ENCODE data around the gene DTWD1.
"Not testable (repeated sequence)": the region's sequence is repeated elsewhere in the genome, so short reads cannot be mapped to it uniquely, and the experiment has no call there.

The DTWD1 gene, protein sequence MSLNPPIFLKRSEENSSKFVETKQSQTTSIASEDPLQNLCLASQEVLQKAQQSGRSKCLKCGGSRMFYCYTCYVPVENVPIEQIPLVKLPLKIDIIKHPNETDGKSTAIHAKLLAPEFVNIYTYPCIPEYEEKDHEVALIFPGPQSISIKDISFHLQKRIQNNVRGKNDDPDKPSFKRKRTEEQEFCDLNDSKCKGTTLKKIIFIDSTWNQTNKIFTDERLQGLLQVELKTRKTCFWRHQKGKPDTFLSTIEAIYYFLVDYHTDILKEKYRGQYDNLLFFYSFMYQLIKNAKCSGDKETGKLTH

DNA sequence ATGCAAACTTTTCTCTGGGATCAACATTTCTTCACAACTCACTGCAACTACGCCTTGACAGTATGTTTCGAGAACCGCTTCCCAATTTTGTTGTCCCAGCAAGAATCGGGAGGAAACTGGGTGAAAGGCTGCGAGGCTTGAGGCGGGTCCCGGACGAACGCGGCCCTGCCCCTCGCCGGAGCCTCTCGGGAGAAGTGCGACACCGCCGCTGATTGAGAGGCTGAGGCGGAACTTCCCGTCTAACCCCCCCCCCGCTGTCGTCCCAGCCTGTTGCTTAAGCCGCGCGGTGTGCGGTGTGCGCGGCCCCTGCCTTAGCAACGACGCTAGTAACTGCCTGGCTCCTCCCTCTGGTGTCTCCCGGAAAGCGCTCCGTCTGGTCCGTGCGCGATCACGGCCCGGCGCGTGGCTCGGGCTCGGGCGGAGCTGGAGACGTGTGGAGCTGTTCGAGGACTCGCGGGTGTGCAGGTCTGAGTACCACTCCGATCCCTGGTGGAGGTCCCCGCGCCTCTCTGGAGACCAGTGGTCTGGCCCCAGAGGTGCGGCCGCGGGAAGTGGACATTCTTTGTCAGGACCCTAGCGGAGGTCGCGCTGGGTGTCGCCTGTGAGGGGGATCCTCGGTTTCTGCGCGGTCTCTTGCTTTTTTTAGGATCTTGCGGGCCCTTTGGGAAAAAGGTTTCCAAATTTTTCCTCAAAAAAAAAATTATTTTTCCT, at the start of gene DTWD1, which contains the start of gene FAM227B:
Gene DTWD1 (plus strand): TSS at position 391 of the 711 bp plus-strand sequence. CDS start 4,120 bp downstream, outside the sequence.
Gene FAM227B (minus strand): TSS at position 161 of the 711 bp plus-strand sequence. CDS start 5,647 bp downstream, outside the sequence.
- DNase-seq: peak; percentile 76

DNA sequence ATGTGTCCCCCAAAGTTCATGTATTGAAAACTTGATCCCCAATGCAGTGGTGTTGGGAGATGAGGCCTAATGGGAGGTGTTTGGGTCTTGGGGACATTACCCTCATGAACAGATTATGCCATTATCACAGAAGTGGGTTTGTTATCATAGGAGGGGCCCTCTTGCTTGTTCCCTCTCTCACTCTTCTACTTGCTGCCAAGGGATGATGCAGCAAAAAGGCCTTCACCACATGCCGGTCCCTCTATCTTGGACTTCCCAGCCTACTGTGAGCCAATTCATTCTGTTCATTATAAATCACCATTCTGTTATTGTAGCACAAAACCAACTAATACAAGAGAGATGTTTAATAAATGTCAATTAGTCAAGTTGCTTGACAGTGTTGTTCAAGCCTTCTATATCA, 47.4 kb upstream of the DTWD1 start:
- DNase-seq: no peak

DNA sequence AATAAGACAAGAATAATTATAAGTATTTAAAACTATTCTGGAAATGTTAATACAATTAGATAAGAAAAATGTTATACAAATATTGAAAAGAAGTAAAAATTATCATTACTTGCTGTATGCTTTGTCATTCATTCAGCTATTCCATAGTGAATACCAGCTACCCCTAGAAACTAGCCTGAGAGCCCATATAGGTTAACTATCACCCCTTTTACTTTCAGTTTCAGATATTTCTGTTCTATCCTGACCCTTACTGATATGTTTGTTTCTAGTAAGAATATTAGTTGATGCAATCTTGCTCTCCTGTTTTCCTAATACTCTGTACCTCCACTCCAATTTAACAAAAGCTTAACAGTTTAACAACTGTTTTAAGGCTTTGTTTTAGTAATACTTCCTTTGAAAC, 31.8 kb upstream of the DTWD1 start:
- no peak for DNase-seq

DNA sequence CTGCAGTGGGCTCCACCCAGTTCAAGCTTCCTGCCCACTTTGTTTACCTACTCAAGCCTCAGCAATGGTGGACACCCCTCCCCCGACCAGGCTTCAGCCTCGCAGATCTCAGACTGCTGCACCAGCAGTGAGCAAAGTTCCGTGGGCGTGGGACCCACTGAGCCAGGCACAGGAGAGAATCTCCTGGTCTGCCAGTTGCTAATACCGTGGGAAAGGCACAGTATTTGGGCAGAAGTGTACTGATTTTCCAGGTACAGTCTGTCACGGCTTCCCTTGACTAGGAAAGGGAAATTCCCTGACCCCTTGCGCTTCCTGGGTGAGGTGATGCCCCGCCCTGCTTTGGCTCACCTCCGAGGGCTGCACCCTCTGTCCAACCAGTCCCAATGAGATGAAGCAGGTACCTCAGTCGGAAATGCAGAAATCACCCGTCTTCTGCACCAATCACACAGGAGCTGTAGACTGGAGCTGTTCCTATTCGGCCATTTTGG, 28.0 kb upstream of the DTWD1 start:
- not testable (repeated sequence) for DNase-seq

DNA sequence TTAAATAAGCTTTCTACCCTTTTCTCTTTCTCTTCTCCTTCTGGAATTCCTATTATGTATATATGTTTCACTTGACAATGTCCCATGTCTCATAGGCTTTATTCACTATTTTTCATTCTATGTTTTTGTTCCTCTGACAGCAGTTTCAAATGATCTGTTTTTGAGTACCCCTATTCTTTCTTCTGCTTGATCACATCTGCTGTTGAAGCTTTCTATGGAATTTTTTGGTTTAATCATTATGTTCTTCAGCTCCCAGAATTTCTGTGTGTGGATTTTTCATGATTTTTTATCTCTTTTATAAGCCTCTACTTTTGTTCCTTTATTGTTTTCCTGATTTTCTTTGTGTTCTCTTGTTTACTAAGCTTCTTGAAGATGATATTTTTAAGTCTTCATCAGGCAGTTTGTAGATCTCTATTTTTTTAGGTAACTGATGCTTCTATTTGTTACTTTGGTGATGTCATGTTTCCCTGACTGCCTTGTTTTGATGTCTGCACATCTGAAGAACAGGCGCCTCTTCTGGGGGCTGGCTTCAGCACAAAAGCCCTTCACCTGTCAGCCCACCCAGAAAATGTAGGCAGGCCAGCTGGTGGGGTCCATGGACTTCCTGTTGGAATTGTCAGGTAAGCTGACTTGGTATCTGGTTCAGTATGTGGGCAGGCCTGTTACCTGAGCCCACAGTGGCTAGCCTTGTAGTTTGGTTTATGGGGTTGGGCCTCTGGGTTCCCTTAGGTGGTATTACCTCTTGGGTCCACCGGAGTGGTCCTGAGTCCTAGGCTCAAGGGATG, 16.0 kb upstream of the DTWD1 start:
- DNase-seq: no peak

DNA sequence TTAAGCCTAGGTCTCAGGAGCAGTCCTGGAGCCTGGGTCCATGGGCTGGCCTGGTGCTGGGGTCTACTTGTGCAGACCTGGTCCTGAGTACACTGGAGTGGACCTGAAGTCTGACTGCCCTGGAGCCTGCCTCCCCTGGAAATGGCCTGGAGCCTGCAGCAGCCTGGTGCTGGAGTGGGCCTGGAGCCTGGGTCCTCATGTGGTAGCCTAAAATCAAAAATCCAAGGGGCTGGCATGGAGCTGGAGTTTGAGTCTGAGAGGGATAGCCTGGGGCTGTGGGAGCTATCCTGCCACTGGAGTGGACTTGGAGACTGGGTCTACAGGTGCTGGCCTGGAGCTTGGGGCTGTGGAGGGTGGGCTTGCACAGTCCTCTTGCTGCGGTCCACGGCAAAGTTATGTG, 15.3 kb upstream of the DTWD1 start:
- DNase-seq: no peak

DNA sequence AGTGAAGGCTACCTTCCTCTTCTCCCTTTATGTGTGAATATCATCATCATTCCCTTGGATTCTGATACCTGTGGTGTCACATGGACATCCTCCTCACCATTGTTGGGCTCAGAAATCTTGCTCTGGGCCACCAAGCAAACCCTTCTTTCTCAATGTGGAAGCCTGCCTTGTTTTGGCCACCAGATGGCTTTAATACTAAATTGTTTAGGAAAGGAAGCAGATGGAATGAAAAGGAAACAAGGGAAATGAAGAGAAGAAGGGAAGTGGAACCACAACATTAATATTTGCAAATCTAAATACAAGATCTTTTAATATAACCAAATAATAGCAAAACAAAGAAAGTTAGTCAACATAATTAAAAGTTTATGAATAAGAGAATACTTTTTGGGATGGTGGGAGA, 14.3 kb upstream of the DTWD1 start:
- no peak for DNase-seq

DNA sequence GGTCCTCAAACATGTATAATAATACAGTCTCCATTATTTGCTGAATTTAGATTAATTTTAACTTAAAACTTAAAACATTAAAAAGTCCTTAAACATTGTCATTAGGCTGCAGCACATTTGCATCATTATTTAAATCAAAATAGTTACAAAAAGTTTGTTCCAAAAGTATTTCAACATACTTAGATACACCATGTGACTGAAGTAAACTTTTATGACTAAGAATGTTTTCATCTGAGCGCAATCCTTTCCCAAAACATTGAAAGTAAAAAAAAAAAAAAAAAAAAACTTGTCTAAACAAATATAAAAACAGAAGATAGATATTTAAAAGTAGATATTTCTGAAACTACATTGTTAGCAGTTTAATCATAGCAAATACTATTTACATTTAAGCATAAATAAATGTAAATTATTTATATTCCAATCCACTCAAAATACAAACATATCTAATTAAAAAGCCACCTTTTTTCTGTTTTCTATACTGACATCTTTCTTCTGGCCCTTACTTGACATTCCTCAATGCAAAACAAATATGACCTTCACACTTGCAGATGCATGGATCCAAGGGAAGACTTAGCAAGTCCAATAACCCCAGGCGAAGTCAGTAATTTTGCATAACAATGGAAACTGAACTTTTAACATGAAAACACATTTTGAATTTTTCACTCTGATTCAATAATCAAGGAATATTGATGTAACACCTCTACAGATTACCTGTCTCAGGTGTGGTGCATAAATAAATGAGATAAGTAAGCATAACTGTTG, 10.5 kb upstream of the DTWD1 start:
- DNase-seq: no peak

DNA sequence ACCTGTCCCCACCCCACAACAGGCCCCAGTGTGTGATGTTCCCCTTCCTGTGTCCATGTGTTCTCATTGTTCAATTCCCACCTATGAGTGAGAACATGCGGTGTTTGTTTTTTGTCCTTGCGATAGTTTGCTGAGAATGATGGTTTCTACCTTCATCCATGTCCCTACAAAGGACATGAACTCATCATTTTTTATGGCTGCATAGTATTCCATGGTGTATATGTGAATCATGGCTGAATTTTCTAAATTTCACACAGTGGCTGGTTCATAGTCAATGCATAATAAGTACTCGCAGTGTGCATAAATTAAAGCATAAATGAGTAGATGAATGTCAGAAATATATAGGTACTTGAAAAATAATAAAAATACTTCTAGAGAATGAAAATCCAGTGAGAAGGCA, 8.6 kb upstream of the DTWD1 start:
- DNase-seq: not testable (repeated sequence)

DNA sequence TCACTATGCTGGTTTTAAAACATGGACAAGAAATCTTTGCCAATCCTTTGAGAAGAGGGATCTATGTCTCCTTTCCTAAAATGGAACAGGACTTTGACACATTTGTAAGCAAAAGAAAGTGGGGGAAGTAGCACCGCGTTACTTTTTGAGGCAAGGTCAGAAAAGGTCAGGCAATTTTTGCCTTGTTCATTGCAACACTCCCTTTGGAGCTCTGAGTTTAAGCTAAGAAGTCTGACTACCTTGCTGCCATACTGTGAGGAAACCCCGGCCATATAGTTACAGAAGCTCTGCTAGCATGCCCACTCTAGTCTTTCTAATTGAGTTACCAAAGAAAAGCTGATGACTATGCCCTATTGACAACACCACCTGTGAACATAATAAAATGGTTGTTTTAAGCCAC, 1.6 kb upstream of the DTWD1 start:
- DNase-seq: no peak

DNA sequence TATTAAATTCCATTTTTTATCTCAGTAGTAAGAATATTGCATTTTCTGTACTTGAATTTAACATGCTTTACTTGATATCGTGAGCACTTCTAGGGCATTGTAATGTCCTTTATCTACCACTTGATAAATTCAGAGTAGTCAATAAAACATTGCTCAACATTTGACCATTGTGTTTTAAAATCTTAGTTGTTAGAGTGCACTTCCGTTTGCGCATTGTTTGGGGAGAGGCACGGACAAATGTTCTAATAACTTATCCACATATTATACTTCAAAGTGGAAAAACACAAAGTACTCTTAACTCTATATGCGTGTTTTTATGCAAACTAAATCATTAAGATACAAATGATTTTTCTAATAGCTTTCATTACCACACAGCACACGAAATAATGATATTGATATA, 649 bp upstream of the DTWD1 start:
- DNase-seq: no peak

DNA sequence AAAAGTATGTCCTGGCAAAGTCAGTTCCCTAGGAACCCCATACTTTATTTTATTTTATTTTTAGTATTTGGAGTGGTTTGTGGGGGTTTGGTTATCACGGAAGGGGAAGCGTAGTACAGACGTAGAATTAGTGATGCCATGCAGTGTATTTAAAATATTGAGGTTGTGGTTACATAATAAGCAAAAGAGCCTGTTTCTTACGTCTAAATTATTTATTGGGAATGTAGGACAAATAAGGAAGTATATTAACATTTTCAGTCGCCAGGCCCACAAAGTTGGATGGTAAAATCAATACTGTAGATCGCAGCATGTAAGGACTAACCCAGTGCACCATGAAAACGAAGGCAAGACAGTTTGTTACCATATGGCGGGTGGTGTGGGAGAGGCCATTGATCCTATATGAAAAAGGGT, 558 bp downstream of the DTWD1 start:
- DNase-seq: no peak

DNA sequence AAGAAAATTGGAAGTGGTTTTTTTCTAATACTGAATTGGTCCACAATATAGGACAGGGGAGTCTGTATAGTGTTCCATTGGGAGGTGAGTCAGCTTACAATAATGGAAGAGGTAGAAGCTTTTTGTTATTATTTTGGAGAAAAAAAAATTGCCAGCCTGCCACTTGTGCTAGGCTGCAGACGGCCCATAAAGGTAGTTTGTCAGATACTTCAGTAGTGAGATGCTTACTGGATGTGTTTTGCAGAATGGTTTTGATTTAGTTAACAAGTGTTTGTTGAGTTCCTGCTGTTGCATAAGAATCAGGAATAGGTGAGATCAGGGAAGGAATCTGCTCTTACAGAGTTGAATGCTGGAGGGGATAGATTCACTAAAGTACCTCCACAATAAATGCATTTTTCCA, 1.0 kb downstream of the DTWD1 start:
- no peak for DNase-seq

DNA sequence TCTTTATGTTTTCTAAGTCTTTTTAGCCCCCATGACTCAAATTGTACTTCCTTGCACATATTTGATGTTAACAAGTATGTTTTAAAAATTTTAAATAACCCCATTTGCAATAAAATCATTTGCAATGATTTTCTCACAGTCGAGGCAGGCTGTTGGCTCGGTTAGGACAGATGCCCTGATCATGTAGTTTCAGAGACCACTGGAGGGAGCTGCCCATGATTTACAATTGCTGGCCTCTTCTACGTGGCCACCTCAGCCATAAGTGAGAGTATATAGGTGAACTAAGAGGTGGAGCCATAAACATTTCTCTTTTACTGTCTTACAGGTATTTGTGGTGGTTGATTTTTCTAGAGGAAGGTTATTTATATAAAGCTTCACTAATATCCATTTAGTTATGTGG, 1.7 kb downstream of the DTWD1 start:
- no peak for DNase-seq

DNA sequence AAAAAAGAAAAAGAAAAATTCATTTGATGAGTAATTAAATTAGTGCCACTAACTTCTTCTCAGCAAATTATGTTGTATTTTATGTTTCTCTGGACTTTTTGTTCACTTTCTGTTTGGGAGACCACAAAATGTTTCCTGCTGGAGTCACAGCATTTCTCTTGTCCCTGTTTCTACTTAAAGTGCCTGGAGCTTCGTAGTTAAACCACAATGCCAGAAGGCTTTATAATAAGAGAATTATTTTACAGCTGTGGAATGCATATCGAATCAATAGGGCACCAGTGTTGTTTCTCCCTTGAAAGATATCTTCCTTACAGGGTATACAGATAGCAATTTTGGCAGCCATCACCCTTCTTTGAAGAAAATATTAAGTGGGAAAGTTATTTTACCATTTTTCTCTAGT, 3.2 kb downstream of the DTWD1 start:
- no peak for DNase-seq

DNA sequence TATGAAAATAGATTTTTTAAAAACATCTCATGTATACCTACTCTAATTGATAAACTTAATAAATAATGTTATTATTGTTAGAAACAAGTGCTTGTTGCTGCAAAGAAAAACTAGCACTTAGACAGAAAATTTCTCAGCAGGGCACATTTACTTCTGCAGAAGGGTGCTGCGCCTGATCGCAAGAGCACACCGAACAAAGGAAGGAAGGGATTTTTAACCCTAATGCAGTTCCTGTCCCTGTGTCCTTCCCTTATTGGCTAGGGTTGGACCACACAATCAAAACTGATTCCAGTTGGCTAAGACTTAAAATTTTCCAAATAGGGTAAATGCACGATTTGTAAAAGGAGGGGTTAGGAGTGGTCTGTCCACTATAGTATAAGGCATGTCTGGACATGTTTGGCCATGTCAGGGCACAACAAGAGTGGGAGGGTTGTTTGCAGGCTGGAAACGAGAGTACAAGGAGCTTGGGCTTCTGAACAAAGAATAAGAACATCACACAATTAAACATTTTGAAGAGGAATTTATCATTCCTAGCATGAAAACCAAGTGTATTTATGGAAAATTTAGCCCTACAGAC, 4.7 kb downstream of the DTWD1 start:
- no peak for DNase-seq

DNA sequence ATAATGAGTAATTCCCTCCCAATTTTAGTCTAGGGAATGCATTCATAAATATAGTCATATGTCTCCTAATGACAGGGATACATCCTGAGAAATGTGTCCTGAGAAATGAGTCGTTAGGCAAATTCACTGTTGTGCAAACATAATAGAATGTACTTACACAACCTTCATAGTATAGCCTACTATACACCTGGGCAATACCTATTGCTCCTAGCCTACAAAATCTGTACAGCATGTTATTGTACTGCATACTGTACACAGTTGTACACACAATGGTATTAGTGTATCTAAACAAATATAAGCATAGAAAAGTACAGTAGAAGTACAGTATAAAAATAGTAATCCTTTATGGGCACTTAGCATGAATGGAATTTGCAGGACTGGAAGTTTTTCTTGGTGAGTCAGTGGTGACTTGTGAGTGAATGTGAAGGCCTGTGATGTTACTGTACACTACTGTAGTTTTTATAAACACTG, 6.6 kb downstream of the DTWD1 start:
- DNase-seq: no peak

DNA sequence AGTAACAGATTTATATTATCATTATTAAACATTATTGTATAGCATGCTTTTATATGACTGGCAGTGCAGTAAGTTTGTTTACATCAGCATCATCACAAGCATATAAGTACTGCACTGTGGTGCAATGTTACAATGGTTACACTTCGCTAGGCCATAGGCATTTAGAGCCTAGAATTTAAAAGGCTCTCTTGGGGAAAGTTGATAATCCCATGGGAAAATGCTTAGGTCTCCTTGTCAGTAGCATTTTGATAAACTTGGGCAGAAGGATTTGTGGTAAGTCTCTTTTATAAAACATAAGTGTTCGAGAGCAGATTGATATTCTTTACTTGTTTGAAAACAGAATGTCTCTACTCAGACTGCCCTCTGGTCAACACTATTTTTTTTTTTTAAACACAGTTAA, 7.5 kb downstream of the DTWD1 start:
- DNase-seq: no peak

DNA sequence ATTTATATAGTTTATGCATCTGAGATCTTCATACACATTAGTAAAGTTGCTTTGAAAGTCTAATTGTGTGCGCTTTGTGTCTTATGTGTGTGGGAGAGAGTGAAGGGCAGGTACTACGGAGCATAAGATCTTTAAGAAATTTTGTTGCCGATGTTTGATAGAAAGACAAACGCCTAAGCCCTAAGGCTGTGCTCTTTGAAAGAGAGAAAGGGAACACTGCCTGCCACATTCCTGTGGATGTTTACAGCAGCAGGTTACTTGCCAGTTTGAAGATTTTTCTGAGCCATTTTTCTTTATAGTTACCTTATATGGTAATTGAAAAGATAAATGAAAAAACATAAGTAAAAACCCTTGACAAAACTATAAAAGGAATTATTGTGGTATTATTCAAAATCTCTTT, 17.0 kb downstream of the DTWD1 start:
- no peak for DNase-seq

DNA sequence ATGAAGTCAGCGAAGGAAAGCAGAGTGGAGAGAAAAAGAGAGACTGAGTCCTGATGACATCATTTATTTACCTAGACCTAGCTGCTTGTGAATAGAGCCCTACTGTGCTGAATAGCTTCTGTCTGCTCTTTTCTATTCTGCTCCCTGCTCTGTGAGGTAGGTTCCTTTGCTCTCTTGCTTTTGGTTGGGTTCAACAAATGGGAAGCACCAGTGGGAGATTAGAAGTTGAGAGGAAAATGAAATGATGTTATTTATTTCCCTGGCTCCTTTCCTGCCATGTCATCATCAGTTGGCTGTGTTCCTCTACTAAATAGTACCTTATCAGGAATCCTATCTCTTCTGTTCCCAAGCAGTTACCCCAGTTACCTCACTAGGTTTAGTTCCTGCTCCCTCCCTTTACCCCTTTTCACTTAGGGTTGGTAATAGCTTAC, 23.5 kb downstream of the DTWD1 start:
- no peak for DNase-seq

DNA sequence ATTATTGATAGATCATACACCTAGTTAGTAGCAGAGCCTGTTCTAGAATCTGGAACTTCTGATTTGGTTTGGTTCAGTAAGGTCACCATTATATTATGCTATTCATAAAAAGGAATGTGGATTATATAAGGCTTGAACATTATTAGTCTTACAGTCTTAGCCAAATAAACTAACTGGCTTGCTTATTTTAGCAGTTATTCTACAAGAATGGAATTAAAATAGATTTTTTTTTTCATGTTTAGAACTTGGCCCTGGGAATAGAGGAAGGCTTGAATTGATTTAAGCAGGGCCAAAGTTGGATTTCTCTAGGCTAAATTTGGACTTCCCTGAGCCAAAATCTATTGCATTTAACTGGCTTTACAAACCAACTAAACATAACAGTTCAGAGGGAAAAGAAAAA, 24.4 kb downstream of the DTWD1 start:
- DNase-seq: no peak

DNA sequence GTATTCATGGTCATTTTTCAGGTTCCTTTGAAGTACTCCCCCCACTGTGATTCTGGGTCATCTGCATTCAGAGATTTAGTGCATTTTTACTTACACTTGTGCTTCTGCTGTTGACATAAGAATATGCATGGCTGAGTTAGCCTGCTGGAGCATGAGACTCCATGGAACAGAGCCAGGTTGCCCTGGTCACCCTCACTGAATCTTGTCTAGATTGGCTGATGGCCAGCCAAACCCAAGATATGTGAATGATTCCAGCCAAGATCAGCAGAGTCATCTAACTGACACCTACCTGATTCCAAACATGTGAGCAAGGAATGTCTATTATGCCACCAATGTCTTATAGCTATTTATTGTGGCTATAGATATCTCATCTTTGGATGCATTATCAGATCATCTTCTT, 25.1 kb downstream of the DTWD1 start:
- peak; percentile 66 for DNase-seq
